Adipocyte (in vitro differentiated cells): ENCODE measurements around the gene GADD45A.
A peak's percentile ranks its signal among the peaks of the same experiment; 100 is the strongest.
"Not testable (repeated sequence)": the region's sequence is repeated elsewhere in the genome, so short reads cannot be mapped to it uniquely, and the experiment has no call there.

Experiments
- DNase-seq: peaks from one replicate; pipeline ENCODE4 v3.0.0-alpha.2; 2015; ENCODE audit warnings: low read depth
- H3K27me3 ChIP-seq: replicated peaks from 2 replicates; pipeline ENCODE4 v1.7.0; 2013; ENCODE audit warnings: mild to moderate bottlenecking, low read length, moderate library complexity; ENCODE audit not compliant: control insufficient read depth, insufficient read depth
- H3K36me3 ChIP-seq: 2 replicates; pipeline ENCODE4 v1.7.0; 2013; ENCODE audit warnings: low read length, mild to moderate bottlenecking, moderate library complexity; ENCODE audit not compliant: control insufficient read depth, insufficient read depth, severe bottlenecking
- H3K4me1 ChIP-seq: 2 replicates; pipeline ENCODE4 v1.7.0; 2013; ENCODE audit warnings: mild to moderate bottlenecking, low read length, moderate library complexity; ENCODE audit not compliant: control insufficient read depth, insufficient read depth
- H3K4me3 ChIP-seq: 2 replicates; pipeline ENCODE4 v1.7.0; 2013; ENCODE audit warnings: mild to moderate bottlenecking, low read length, moderate library complexity
- H3K9ac ChIP-seq: 2 replicates; pipeline ENCODE4 v1.7.0; 2013; ENCODE audit warnings: mild to moderate bottlenecking, low read length, moderate library complexity
- H3K9me3 ChIP-seq: 2 replicates; pipeline ENCODE4 v1.7.0; 2013; ENCODE audit warnings: mild to moderate bottlenecking, low read length, moderate library complexity; ENCODE audit not compliant: control insufficient read depth

GADD45A gene

GRCh38 chr1:67650061-67650460 is 34.9 kb upstream of the GADD45A start:
- Histone ChIP-seq H3K9me3 (no peaks in the 10 kb centered on the region), H3K4me3 (no peak overlapping the region), H3K4me1 (peaks cover 48% of the 10 kb centered on the region), H3K36me3 (no peaks in the 10 kb centered on the region), H3K27me3 (no peaks in the 10 kb centered on the region), H3K9ac (no peak overlapping the region)
- no peak for DNase-seq

- peaks cover 39% of the 10 kb centered on the region for H3K4me1 ChIP-seq
- H3K4me3 ChIP-seq = no peak overlapping the region
- DNase-seq = no peak
- H3K9me3 ChIP-seq = no peaks in the 10 kb centered on the region
- H3K36me3 ChIP-seq = no peaks in the 10 kb centered on the region
- H3K9ac ChIP-seq = no peak overlapping the region
- no peaks in the 10 kb centered on the region for H3K27me3 ChIP-seq
Measured at GRCh38 chr1:67651031-67651430, 34.0 kb upstream of the GADD45A start.

DNA sequence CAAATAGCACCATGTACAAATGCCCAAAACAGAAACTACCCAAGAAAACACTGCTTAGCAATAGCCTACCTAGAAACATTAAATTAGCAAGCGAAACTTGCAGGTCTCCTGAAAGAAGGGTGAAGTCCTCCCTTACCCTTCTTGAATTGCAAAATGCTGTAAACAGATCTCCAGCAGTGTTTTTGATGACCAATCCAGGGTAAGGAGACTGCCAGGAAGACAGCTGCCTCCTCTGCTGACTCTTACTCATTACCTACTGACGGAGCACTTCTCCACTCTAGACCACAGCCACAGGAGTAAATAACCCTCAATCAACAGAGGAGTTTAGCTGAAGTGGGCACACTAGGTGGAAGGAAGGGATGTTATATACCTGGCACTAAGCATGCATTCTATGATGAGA is 32.2 kb upstream of the GADD45A start:
- Histone ChIP-seq H3K9ac (no peak overlapping the region), H3K36me3 (no peaks in the 10 kb centered on the region), H3K4me3 (no peak overlapping the region), H3K4me1 (peaks cover 21% of the 10 kb centered on the region), H3K27me3 (no peaks in the 10 kb centered on the region), H3K9me3 (no peaks in the 10 kb centered on the region)
- DNase-seq = peak; percentile 65

- Histone ChIP-seq H3K4me3 (no peak overlapping the region), H3K4me1 (peaks cover 19% of the 10 kb centered on the region), H3K9ac (no peak overlapping the region), H3K9me3 (no peaks in the 10 kb centered on the region), H3K36me3 (no peaks in the 10 kb centered on the region), H3K27me3 (no peaks in the 10 kb centered on the region)
- no peak for DNase-seq
Measured at GRCh38 chr1:67653304-67653703, 31.7 kb upstream of the GADD45A start.

DNA sequence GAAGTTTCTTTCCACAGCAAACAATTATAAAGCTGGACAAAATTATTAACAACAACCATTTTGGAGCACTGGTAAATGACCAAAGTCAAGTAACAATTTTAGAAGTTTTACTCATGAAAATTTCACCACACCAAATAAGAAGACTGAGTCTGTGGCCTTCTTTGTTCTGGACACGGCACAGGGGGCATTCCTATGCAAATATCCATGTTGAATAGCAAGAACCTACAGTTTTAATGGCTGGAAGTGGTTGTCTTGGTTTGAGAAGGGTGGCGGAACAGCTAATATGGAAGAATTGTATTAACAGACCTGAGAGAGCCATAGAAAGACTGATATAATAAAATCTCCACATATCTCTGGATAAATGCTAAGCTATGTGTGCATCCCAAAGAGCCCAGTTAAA is 29.4 kb upstream of the GADD45A start:
- Histone ChIP-seq H3K4me3 (no peak overlapping the region), H3K27me3 (no peaks in the 10 kb centered on the region), H3K9me3 (no peaks in the 10 kb centered on the region), H3K9ac (no peak overlapping the region), H3K36me3 (no peaks in the 10 kb centered on the region), H3K4me1 (peaks cover 12% of the 10 kb centered on the region)
- no peak for DNase-seq

GRCh38 chr1:67657152-67657551 is 27.8 kb upstream of the GADD45A start:
- H3K4me1 ChIP-seq = peaks cover 12% of the 10 kb centered on the region
- not testable (repeated sequence) for H3K9me3 ChIP-seq, H3K9ac ChIP-seq, H3K27me3 ChIP-seq, H3K4me3 ChIP-seq, H3K36me3 ChIP-seq, DNase-seq

- H3K9me3 ChIP-seq = no peaks in the 10 kb centered on the region
- no peak for DNase-seq
Measured at GRCh38 chr1:67659229-67659628, 25.8 kb upstream of the GADD45A start.

DNA sequence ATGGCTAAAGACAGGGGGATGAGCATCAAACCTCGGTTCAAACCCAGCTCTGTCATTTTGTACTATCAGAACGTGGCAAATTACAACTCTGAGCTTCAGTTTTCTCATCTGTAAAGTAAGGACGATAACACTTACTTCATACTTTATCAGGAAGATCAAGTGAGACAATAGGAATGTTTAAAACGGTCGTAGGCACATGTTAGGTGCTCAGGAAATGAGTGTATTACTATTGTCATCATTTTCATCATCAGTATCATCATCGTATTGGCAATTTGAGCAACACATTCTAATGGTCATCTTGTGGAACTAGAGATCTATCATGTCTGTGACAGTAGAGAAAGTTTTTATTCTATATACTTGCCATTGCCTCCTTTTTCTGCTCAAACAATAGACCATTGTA is 22.1 kb upstream of the GADD45A start:
- Histone ChIP-seq H3K4me3 (no peak overlapping the region), H3K9ac (no peak overlapping the region), H3K36me3 (no peaks in the 10 kb centered on the region), H3K27me3 (no peaks in the 10 kb centered on the region), H3K9me3 (no peaks in the 10 kb centered on the region), H3K4me1 (no peaks in the 10 kb centered on the region)
- no peak for DNase-seq

More at GRCh38 chr1:67659229-67659628, 25.8 kb upstream of the GADD45A start:
- no peaks in the 10 kb centered on the region for H3K36me3 ChIP-seq
- H3K27me3 ChIP-seq = no peaks in the 10 kb centered on the region
- H3K4me3 ChIP-seq = no peak overlapping the region
- no peak overlapping the region for H3K9ac ChIP-seq
- H3K4me1 ChIP-seq = no peaks in the 10 kb centered on the region

GRCh38 chr1:67664048-67664447 is 21.0 kb upstream of the GADD45A start:
- Histone ChIP-seq H3K4me1 (no peaks in the 10 kb centered on the region), H3K4me3 (no peak overlapping the region), H3K9ac (no peak overlapping the region), H3K36me3 (no peaks in the 10 kb centered on the region), H3K9me3 (no peaks in the 10 kb centered on the region), H3K27me3 (no peaks in the 10 kb centered on the region)
- peak; percentile 4 for DNase-seq

- H3K27me3 ChIP-seq, H3K4me1 ChIP-seq, H3K4me3 ChIP-seq, H3K9me3 ChIP-seq, H3K36me3 ChIP-seq, H3K9ac ChIP-seq, DNase-seq: not testable (repeated sequence)
Measured at GRCh38 chr1:67665307-67665706, 19.7 kb upstream of the GADD45A start.

- Histone ChIP-seq H3K4me1 (no peaks in the 10 kb centered on the region), H3K4me3 (no peak overlapping the region), H3K9me3 (no peaks in the 10 kb centered on the region), H3K9ac (no peak overlapping the region), H3K36me3 (no peaks in the 10 kb centered on the region), H3K27me3 (no peaks in the 10 kb centered on the region)
- DNase-seq = no peak
Measured at GRCh38 chr1:67666636-67667035, 18.4 kb upstream of the GADD45A start.

DNA sequence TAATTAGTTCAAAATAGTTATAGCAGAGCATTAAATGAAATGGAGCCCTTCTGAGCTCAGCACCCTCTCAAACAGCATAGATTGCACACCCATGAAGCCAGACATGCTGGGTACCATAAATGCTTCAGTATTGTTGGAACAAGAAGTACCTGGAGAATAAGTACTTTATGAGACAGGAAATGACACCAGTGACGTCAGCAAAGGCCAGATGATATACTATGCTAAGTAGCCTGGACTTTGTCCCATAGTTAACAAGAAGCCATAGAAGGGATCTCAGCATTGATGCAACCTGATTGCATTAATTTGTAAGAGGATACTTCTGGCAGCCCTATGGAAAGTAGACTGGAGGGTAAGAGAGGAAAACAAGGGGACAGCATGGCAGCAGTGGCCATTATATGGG is 16.3 kb upstream of the GADD45A start:
- no peak overlapping the region for H3K9ac ChIP-seq
- no peak overlapping the region for H3K4me3 ChIP-seq
- no peaks in the 10 kb centered on the region for H3K4me1 ChIP-seq
- no peaks in the 10 kb centered on the region for H3K27me3 ChIP-seq
- no peak for DNase-seq
- no peaks in the 10 kb centered on the region for H3K9me3 ChIP-seq
- H3K36me3 ChIP-seq = no peaks in the 10 kb centered on the region
